Measurements from ENCODE around the gene GPATCH2. TPM values are rescaled to one million over a fixed set of nuclear protein-coding genes. Genes with fewer than 3 reads are reported as not detected.
A peak's percentile ranks its signal among the peaks of the same experiment; 100 is the strongest.
"Not testable (repeated sequence)": the region's sequence is repeated elsewhere in the genome, so short reads cannot be mapped to it uniquely, and the experiment has no call there.

The GPATCH2 gene
- total RNA-seq, 1 donor from 2014 or later = 4.4 TPM

- not testable (repeated sequence) for ATAC-seq; DNase-seq (ENCODE audit: low spot score)
Measured at GRCh38 chr1:217584286-217584811, 46.5 kb downstream of the GPATCH2 start.

- ATAC-seq (no peak), DNase-seq (ENCODE audit: low spot score) (no peak)
Measured at GRCh38 chr1:217577336-217577735, 53.6 kb downstream of the GPATCH2 start.

- ATAC-seq (peak; percentile 54), DNase-seq (ENCODE audit: low spot score) (no peak)
Measured at GRCh38 chr1:217574265-217574949, 56.5 kb downstream of the GPATCH2 start.

DNA sequence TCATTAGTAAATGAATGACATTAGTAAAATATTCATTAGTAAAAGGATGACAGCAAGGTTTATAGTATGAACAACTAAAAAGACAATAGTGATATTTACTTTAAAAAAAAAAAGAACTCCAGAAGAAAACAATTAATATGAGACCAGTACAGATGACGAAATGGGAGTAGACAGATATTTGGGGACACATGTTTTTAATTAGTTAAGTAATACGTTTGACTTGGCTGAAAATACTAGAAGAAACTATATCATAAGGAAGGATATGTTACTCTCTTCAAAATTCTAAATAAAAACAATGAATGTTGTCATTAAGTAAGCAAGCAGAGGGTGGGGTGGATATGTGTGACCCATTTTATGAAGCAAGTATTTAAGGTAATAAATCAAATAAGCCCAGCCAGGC is 61.9 kb downstream of the GPATCH2 start:
- no peak for ATAC-seq
- no peak for DNase-seq (ENCODE audit: low spot score)

GRCh38 chr1:217568200-217568599 is 62.7 kb downstream of the GPATCH2 start:
- ATAC-seq = no peak
- no peak for DNase-seq (ENCODE audit: low spot score)

DNA sequence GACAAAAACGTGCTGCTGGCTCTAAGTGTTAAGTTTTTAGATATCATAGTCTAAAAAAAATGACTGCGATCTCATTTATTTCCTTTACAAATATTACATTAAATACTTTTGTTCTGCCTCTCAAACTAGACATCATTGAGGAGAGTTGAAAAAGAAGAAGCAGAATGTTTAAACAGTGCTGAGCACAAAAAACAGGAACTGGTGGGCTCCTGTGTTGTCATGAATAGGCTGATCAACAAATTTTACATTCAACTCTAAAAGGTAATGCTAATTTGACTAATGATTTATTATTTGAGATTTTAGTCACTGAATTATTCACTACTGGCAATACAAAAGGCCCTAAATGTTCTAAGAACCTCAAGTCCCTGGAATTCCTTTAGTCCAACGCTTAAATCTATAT is 66.1 kb downstream of the GPATCH2 start:
- DNase-seq (ENCODE audit: low spot score) (no peak), ATAC-seq (no peak)

GRCh38 chr1:217564207-217564606 is 66.7 kb downstream of the GPATCH2 start:
- DNase-seq (ENCODE audit: low spot score) (no peak), ATAC-seq (no peak)

DNA sequence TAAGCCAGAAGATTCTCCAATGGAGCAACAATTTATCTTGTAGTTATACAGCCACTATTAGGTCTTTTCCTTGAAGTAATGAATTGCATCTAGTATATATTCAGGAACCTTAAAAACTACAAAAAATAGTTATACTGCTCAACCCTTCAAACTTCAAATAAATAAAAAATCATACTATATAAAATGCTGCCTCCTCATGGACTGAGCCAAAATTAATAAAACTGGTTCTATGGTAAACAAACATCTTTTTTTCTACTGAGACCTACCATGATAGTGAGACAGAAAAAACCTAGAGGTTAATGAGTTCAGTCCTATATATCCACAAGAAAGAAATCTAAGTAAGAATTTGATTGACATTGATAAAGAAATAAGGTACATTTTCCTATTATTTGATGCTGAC is 67.7 kb downstream of the GPATCH2 start:
- no peak for DNase-seq (ENCODE audit: low spot score)
- ATAC-seq = no peak

GRCh38 chr1:217562229-217562878 is 68.5 kb downstream of the GPATCH2 start:
- DNase-seq (ENCODE audit: low spot score) = no peak
- no peak for ATAC-seq

DNA sequence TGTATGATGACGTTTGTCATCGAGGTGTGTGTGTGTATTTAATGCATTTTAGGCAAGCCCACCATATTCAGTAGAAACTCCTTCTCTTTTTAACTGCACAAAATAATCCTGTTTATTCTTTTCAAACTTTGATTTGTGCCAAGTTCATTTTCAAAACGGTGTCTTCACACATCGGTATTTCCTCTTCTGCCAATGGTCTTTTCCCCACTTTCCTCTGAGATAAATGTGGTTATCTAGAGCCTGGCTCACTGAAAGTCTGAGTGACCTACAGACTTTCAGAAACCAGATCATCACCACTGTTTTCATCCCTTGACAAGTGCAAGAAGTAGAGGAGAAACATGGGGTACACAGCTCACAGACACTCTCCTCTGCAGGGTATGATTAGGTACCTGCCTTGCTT is 69.4 kb downstream of the GPATCH2 start:
- ATAC-seq (no peak), DNase-seq (ENCODE audit: low spot score) (no peak)

GRCh38 chr1:217554849-217555248 is 76.0 kb downstream of the GPATCH2 start:
- ATAC-seq (no peak), DNase-seq (ENCODE audit: low spot score) (no peak)

GRCh38 chr1:217553949-217554509 is 76.9 kb downstream of the GPATCH2 start:
- ATAC-seq = no peak
- no peak for DNase-seq (ENCODE audit: low spot score)

GRCh38 chr1:217552339-217552951 is 78.4 kb downstream of the GPATCH2 start:
- DNase-seq (ENCODE audit: low spot score) (no peak), ATAC-seq (no peak)

DNA sequence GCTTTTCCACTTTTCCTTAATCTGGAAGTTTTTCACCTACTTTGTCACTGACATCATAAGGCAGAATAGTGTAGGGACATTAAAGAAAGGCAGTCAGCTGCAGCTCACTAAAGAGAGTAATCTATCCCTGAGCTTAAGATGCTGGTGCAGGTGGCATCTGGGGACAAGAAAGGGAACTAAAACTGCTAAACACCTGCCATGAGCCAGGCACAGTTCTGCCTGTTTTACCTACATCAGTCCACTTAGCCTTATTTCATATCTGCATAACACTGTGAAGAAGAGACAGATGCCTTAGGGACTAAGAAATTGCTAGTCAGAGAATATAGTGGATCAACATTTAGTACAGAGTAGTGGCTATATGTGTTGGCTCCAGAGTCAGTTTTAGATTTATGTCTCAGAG is 88.1 kb downstream of the GPATCH2 start:
- ATAC-seq (no peak), DNase-seq (ENCODE audit: low spot score) (no peak)

- ATAC-seq = no peak
- DNase-seq (ENCODE audit: low spot score) = no peak
Measured at GRCh38 chr1:217542136-217542777, 88.6 kb downstream of the GPATCH2 start.

DNA sequence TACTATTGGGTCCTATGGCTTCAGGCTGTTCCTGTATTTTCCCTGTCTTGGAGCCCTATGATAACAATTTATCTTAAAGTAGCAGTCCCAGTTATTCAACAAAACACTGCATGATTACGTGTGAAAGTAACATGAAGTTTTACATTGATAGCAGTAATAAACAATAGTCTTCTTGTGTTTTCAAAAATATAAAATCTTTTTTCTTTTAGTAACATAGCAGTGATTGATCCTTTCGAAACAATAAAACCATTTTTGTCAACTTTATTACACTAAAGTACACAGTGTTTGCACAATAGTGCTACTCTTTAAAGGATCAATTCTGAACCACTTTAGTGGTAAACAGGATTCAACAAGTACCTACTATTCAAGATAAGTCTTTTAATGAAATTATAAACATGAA is 90.6 kb downstream of the GPATCH2 start:
- DNase-seq (ENCODE audit: low spot score) (no peak), ATAC-seq (no peak)

GRCh38 chr1:217539510-217539909 is 91.4 kb downstream of the GPATCH2 start:
- ATAC-seq = no peak

GRCh38 chr1:217535601-217536377 is 95.1 kb downstream of the GPATCH2 start:
- ATAC-seq (no peak), DNase-seq (ENCODE audit: low spot score) (no peak)

More at GRCh38 chr1:217539510-217539909, 91.4 kb downstream of the GPATCH2 start:
- DNase-seq (ENCODE audit: low spot score) = no peak

- DNase-seq (ENCODE audit: low spot score) (no peak), ATAC-seq (peak; percentile 42)
Measured at GRCh38 chr1:217534566-217534965, 96.3 kb downstream of the GPATCH2 start.

- ATAC-seq (no peak), DNase-seq (ENCODE audit: low spot score) (no peak)
Measured at GRCh38 chr1:217528271-217528670, 102.6 kb downstream of the GPATCH2 start.

All from left lobe of liver (tissue), 2 donors.